Measurements from ENCODE around the gene SIAH3. TPM values are rescaled to one million over a fixed set of nuclear protein-coding genes. Genes with fewer than 3 reads are reported as not detected.

Gene SIAH3
- polyA plus RNA-seq, 1 donor from 2014 or later, result 4.9 TPM

GRCh38 chr13:45817833-45818232 lies 33.7 kb downstream of the SIAH3 start:
- no peaks in the 10 kb centered on the region for H4K20me1 ChIP-seq (ENCODE audit: insufficient read depth)
- H3K36me3 ChIP-seq (ENCODE audit: insufficient read depth, low read length), result no peaks in the 10 kb centered on the region
- no peak overlapping the region for H3K4me2 ChIP-seq (ENCODE audit: low read length)
- H3K27ac ChIP-seq (ENCODE audit: low read length), result no peak overlapping the region
- no peak overlapping the region for H2AFZ ChIP-seq (ENCODE audit: low read depth, low read length)
- no peak overlapping the region for H3K9ac ChIP-seq (ENCODE audit: low read length)
- no peaks in the 10 kb centered on the region for H3K79me2 ChIP-seq (replicated peaks; ENCODE audit: insufficient read depth, low read length)
- H3K27me3 ChIP-seq (ENCODE audit: insufficient read depth, low read depth, low read length), result no peaks in the 10 kb centered on the region
- no peaks in the 10 kb centered on the region for H3K9me2 ChIP-seq (ENCODE audit: insufficient read depth, low read length)
- TF ChIP-seq EZH2 (IDR thresholded peaks at IDR 0.05; ENCODE audit: borderline replicate concordance, insufficient read depth, low read length, poor library complexity, severe bottlenecking), result no peak
- TF ChIP-seq SMC3 (conservative IDR thresholded peaks at IDR 0.05; ENCODE audit: poor library complexity), result no peak
- no peak for TF ChIP-seq POLR2AphosphoS5 (IDR thresholded peaks at IDR 0.05)
- TF ChIP-seq TAF1 (IDR thresholded peaks at IDR 0.05; ENCODE audit: low read depth), result no peak
- TF ChIP-seq MXI1 (conservative IDR thresholded peaks at IDR 0.05; ENCODE audit: poor library complexity, severe bottlenecking), result no peak
- no peak for TF ChIP-seq CTCF (IDR thresholded peaks at IDR 0.05; ENCODE audit: poor library complexity, severe bottlenecking)
- TF ChIP-seq EP300 (conservative IDR thresholded peaks at IDR 0.05; ENCODE audit: poor library complexity, severe bottlenecking), result no peak
- H3K9me3 ChIP-seq (ENCODE audit: low read length), result no peaks in the 10 kb centered on the region
- H3F3A ChIP-seq (ENCODE audit: insufficient read depth, low read length, poor library complexity, severe bottlenecking), result no peaks in the 10 kb centered on the region
- H3K4me3 ChIP-seq (ENCODE audit: low read length), result no peak overlapping the region

DNA sequence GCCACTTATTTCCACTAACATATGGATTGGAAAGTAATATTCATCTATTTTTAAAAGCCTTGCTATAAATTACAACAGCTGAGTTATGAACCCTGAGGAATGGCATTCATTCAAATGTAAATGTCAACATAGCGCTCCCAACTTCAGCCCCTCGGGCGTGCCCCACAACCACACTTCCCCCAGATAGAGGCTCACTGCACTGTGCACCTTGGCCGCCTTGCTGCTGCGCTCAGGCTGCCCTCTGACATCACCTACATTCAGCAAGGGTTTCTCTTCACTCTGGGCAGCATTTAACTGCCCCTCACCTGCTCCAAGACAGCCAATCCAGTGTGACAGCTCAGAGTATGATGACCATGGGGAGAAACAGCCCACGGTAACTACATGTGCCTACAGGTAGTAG lies 35.1 kb downstream of the SIAH3 start:
- Histone ChIP-seq H3K4me3 (ENCODE audit: low read length) (no peak overlapping the region), H2AFZ (ENCODE audit: low read depth, low read length) (no peak overlapping the region), H3F3A (ENCODE audit: insufficient read depth, low read length, poor library complexity, severe bottlenecking) (no peaks in the 10 kb centered on the region), H3K9me2 (ENCODE audit: insufficient read depth, low read length) (no peaks in the 10 kb centered on the region), H3K9me3 (ENCODE audit: low read length) (no peaks in the 10 kb centered on the region), H3K27ac (ENCODE audit: low read length) (no peak overlapping the region), H3K36me3 (ENCODE audit: insufficient read depth, low read length) (no peaks in the 10 kb centered on the region), H4K20me1 (ENCODE audit: insufficient read depth) (no peaks in the 10 kb centered on the region), H3K79me2 (replicated peaks; ENCODE audit: insufficient read depth, low read length) (no peaks in the 10 kb centered on the region), H3K4me2 (ENCODE audit: low read length) (no peak overlapping the region), H3K27me3 (ENCODE audit: insufficient read depth, low read depth, low read length) (no peaks in the 10 kb centered on the region), H3K9ac (ENCODE audit: low read length) (no peak overlapping the region)
- TF ChIP-seq RAD21 (conservative IDR thresholded peaks at IDR 0.05) (no peak), EP300 (conservative IDR thresholded peaks at IDR 0.05; ENCODE audit: poor library complexity, severe bottlenecking) (no peak)

DNA sequence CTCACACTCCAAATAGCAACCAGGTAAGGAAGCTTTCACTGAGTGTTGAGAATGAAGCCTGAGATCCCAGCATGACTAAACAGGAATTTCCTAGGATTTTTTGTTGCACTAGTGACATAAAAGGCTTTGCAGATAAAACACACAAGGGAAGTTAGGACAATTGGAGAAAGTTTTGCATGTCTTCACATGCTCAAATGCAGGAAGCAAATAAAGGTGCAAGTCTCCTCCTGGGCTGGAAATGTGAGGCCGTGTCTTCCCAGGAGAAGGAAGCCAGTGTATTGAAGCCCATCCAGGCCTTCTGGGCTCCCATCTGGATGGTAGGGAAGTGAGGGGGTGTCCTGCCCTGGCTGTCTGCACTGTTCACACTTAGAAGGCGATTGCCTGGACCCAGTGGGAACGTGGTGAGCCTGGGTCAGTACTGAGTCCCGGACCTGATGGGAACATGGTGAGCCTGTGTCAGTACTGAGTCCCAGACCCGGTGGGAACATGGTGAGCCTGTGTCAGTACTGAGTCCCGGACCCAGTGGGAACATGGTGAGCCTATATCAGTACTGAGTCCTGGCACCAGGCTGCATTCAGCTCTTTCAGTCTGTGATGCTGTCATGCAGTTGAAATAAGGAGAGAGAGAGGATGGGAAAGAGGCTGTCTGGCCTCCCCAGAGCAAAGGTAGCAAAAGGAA lies 38.7 kb downstream of the SIAH3 start:
- no peak overlapping the region for H3K9ac ChIP-seq (ENCODE audit: low read length)
- H3K4me3 ChIP-seq (ENCODE audit: low read length), result no peak overlapping the region
- H3K9me2 ChIP-seq (ENCODE audit: insufficient read depth, low read length), result no peaks in the 10 kb centered on the region
- H3K79me2 ChIP-seq (replicated peaks; ENCODE audit: insufficient read depth, low read length), result no peaks in the 10 kb centered on the region
- H3K4me2 ChIP-seq (ENCODE audit: low read length), result no peak overlapping the region
- no peak overlapping the region for H3K27ac ChIP-seq (ENCODE audit: low read length)
- peak; percentile 53 for TF ChIP-seq REST (IDR thresholded peaks at IDR 0.05; ENCODE audit: borderline replicate concordance)
- TF ChIP-seq EP300 (conservative IDR thresholded peaks at IDR 0.05; ENCODE audit: poor library complexity, severe bottlenecking), result no peak
- H2AFZ ChIP-seq (ENCODE audit: low read depth, low read length), result no peak overlapping the region
- no peaks in the 10 kb centered on the region for H3K36me3 ChIP-seq (ENCODE audit: insufficient read depth, low read length)
- H4K20me1 ChIP-seq (ENCODE audit: insufficient read depth), result no peaks in the 10 kb centered on the region
- no peaks in the 10 kb centered on the region for H3K9me3 ChIP-seq (ENCODE audit: low read length)
- H3F3A ChIP-seq (ENCODE audit: insufficient read depth, low read length, poor library complexity, severe bottlenecking), result no peaks in the 10 kb centered on the region
- H3K27me3 ChIP-seq (ENCODE audit: insufficient read depth, low read depth, low read length), result no peaks in the 10 kb centered on the region

Data from neural cell (in vitro differentiated cells).